Activated CD8-positive, alpha-beta memory T cell treated with anti-CD3 and anti-CD28 coated beads, Interleukin-2, amount 50 U/mL, for 1 hour (primary cell): ENCODE results near the gene RXRB.
A peak's percentile ranks its signal among the peaks of the same experiment; 100 is the strongest.
"Not testable (repeated sequence)": the region's sequence is repeated elsewhere in the genome, so short reads cannot be mapped to it uniquely, and the experiment has no call there.

ENCODE experiments used
- DNase-seq: peaks from one replicate; pipeline ENCODE4 v3.0.0-alpha.2; 2020; ENCODE audit errors: extremely low read depth

Gene RXRB

DNA sequence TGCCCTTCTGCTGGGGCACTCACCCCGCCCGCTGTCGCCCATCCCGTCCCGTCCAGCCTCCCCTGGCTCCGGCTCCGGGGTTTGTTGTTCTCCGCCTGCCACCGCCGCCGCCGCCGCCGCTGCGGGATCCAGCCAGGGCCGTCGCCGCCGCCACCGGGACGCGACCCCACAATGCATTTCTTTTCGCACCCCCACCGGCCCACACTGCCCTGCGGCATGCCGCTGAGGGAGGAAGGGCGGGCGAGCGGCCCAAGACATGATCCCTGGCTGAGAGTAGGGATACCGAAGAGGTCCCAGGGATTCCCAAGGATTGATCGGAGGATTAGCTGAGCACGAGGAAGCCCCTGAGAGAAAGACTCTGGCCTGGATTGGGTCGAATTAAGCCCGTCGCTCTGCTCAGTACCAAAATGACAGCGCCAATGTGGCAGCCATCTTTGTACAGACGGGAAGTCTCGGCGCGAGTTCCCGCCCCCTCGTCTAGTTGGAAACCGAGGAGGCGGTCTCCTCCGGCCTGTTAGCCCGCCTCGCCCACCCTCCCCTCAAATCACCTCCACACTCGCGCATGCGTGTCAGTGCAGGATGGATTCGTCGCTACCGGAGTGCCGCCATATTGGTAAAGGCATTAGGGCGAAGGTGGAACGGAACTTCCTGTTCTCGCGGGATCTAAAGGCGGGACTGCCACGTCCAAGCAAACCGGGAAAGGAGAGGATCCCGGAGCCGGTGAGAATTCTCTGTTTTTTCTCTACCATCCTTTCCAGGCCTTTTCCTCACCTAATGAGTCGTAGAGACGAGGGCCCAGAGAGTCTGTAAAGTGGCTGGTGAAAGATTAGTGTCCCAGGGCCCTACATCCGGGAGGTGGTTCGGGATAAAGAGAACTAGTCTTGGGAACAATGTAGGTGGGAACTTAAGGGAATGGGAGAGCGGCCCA is at the start of gene RXRB, which contains the start of gene SLC39A7:
RXRB (minus strand) TSS at position 447 of the 928 bp plus-strand sequence; CDS start at position 258, 189 bp downstream.
SLC39A7 (plus strand) TSS at position 649 of the 928 bp plus-strand sequence. CDS start 379 bp downstream, outside the sequence.
- peak; percentile 99 for DNase-seq

- DNase-seq = no peak
Observed at GRCh38 chr6:33249732-33250630, 49.5 kb upstream of the RXRB start.

DNA sequence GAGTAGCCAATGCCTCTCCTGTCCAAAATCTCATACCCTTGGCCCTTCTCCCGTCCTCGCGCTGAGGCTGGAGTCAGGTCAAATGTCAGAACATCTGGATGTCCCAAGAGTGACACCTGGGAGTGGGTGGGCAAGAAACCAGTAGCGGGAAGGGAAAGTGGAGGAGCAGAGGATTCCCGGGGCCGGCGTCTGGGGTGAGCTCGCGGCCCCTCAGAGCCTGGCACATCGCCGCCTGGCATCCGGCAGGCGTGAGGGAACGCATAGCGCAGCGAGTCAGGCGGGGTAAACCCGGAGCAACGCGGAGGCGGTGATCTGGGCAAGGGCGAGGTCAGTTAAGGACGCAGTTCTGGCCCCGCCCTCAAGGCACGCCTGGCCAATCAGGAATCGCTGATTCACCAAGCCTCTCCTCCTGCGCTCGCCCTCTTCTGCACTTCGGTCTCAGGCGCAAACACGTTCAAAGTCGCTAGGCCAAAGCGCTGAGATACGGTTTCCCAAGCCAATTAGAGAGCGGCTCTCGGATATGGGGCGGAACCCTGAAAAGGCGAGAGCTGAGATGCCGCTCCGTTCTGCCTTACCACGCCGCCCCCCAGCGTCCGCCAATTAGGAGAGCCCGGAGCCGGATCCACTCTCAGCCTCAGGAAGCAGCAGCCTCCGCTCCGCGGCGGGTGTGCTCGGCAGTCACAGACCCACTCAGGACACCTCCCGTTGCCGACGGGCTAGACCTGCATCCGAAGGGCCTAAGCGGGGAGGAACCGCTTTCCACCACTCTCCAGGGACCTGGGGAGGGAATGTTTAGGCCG is 48.7 kb upstream of the RXRB start:
- peak; percentile 95 for DNase-seq

GRCh38 chr6:33248643-33248931 is 48.1 kb upstream of the RXRB start:
- DNase-seq = peak; percentile 18

DNA sequence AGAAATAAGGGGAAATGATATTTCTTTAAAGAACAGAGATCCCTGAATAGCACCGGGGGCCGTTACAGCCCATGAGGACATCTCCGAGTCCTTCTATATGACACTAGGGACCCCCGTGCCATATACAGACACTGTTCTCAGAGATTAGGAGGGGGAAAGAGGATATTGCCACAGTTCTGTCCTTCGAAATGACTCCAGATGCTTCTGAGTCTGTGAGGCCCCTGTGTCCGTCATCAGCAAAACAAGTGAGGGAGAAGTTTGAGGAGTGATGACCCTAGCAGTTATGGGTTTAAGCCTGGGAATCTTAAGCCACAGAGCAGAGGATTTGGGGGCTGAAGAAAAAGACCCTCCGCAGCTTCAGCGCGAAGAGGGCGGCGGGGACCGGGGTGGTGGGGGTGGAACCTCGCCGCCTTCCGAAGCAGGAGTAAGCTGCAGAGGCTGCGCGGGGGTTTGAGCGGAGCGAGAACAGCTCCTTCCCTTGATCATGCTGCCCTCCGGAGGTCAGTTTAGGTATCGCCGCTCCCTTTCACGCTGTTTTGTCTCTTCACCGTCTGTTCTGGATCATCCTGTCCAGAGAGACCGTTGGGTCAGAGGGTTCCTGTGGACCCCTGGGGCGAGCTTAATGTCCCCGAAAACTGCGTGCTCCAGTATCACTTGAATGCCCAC is 47.6 kb upstream of the RXRB start:
- DNase-seq = peak; percentile 74

DNA sequence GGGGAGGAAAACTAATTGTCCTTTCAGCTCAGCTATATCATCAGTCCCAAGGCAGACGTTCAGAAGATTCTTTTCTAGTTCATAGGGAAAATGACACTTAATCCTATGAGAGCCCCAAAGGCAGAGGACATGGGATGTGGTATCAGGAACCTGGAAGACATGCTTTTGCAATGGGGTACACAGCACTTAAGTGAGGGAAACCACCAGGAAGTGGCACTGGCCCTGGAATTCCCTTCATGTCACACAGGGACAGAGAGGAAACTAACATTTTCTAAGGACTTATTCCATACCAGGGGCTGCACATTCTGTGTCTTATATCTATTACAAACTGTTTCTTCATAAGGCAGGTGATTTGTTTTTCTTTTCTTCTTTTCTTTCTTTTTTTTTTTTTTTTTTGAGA is 43.0 kb upstream of the RXRB start:
- DNase-seq = no peak

DNA sequence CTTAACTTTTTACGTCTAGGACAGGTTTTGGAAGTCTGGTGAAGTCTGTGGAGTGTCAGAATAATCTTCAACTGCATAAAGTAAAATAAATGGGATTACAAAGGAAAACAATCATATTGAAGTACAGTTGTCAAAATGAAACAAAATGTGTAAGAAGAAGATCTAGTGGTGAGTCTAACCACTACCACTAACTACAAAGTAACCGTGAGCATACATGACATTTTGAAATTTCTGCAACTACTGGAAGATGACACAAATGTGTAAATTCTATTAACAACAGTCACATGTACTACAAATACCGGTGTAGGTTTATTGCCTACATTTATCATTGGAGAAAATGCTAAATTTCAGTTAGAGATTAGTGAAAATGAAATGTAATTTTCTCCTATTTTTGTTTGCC is 41.5 kb upstream of the RXRB start:
- no peak for DNase-seq

- no peak for DNase-seq
Observed at GRCh38 chr6:33237741-33238140, 37.3 kb upstream of the RXRB start.

DNA sequence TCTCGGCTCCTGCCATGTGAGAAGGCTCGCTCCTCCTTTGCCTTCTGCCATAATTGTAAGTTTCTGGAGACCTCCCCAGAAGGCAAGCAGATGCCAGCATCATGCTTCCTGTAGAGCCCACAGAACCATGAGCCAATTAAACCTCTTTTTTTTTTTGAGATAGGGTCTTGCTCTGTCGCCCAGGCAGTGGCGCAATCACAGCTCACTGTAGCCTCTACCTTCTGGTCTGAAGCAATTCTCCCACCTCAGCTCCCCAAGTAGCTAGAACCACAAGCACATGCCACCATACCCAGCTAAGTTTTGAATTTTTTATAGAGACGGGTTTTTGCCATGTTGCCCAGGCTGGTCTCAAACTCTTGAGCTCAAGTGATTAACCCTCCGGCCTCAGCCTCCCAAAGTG is 36.4 kb upstream of the RXRB start:
- no peak for DNase-seq

DNA sequence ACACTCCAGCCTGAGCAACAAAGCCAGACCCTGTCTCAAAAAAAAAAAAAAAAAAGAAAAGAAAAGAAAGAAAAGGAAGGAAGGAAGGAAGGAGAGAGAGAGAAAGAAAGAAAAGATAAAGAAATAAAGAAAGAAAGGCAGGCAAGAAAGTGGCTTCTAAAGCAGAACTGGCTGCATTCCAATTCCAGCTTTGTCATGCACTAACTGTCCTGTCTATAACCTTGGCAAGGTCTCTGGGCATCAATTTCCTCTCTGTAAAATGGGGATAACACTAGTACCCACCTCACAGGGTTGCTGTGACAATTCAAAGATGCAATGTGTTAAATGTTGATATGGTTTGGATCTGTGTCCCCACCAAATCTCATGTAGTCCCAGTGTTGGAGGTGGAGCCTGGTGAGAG is 35.9 kb upstream of the RXRB start:
- no peak for DNase-seq

GRCh38 chr6:33235221-33235634 is 34.8 kb upstream of the RXRB start:
- DNase-seq = no peak

- DNase-seq = not testable (repeated sequence)
Observed at GRCh38 chr6:33226503-33227120, 26.1 kb upstream of the RXRB start.

DNA sequence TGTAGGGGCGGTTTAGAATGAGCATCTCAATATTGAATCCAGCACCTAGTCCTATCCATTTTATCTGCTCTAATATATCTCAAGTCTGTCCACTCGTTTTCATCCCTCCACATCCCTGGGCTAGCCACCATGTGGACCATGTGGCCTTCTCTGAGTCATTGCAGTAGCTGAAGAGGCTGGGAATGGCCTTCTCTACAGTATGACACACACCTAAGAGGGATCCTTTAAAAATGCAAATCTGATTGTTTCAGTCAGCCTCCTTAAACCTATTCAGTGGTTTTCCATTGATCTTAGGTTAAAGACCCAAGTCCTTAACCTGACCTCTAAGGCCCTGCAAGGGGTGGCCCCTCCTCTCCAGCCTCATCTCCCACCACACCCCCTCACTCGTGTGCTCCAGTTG is 17.2 kb upstream of the RXRB start:
- DNase-seq = no peak

GRCh38 chr6:33217246-33217645 is 16.8 kb upstream of the RXRB start:
- no peak for DNase-seq

DNA sequence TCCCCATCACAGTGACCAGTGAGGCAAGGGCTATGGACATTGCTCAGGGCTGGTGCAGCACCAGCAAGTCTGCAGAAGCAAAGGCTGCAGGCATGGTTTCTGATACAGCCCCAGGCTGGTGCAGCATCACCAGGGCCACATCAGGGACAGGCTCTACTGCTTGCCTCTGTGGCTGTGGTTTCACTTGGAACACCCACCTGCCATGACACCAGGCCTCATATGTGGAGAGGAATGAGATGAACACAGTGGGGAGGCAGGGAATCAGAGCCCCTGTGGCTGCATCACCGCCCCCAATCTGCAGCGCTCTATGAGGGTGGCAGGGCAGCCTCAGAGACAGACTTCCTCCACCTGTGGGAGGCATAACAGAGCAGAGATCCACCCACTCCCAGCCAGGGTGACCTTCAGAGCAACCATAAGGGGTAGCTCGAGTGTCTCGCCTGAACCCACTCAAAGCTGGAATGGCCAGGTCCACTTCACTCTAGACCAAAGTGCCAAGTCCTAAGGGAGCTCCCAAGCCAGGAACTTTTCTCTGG is 15.7 kb upstream of the RXRB start:
- no peak for DNase-seq

DNA sequence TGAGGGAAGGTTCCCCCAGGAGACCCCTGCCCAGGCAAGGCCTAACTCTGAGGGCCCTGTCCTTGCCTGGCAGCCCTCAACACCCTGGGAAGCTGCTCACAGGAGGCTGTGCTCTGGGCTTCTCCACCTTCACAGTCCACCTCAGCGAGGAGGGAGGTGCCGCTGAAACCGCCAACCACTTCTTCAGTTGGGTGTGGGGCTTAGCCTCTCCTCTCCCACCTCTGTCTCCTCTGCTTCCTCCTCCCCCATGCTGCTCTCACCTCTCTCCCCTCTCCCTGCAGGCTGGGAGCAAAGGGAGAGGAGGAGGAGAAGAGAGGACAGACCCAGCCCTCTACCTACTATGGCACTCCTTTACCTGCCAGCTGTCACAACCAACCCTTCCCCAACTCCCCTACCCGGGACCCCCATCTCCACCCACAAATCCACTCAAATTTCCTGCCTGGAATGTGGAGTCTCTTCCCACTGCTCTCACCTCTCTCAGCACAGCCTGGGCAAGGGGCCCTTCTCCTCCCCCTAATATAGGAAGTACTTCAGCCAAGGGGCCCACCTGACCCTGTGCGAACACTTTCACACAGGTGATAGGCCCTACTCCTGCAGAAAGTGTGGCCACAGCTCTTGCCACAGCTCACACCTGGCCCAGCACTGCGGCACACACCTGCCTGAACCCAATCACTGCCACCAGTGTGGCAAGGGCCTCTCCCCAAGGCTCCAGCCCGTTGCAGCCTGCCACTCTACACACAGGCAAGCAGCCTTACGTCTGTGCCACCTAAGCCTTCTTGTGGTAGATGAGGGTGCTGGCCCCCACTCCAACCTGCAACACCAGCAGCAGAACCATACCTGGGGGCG is 15.0 kb upstream of the RXRB start:
- DNase-seq = no peak

- DNase-seq = no peak
Observed at GRCh38 chr6:33213989-33214335, 13.5 kb upstream of the RXRB start.

DNA sequence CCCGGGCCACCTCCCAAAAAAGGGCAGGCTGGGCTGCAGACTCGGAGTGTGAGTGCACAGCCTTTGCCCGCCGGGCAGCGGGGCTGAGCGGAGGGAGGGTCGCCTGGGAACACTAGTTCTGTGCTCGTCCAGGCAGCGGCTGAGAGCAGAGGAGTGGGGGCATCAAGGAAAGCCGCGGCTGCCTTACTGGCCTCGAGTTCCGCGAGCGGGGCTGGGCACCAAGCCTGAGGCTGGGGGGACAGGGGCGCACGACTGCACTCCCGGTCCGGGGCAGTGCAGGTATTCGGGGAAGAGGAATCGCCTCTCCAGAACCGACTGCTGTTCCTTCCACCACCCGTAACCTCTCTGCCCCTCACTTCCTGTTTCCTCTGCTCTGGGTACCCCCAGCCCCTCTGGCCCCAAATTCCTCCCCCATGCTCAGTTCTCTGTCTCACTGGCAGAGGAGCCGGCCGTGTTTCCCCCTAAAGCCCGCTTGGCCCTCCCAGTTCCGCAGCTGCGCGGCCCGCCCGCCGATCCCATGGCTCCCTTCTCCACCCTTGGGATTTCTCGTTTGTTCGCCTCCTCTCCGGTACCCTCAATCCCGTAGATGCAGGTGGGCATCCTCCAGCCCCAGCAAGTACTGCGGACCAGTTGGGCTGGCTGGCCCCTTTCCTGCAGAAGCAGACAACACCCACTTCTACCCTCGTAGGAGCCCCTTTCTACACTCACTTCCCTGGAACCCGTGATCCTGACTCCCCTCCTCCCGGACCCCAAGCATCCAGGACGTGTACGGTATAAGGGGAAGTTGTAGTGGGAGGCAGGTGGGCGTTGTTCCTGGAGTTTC is 12.9 kb upstream of the RXRB start:
- no peak for DNase-seq

DNA sequence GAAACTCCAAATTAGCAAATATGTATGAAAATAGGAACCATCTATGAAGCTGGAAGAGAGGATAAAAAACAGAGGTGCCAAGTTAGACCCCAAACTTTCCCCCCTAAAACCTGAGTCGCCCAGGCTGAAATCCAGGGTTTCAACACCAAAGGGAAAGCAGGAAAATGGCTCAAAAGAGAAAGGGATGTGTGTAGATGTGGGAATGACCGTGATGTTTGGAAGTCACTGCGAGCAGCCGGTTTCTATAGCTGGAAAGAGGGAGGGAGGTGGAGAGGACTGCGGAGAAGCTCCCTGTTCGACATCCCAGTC is 12.3 kb upstream of the RXRB start:
- no peak for DNase-seq
